ENCODE results near the gene SLC27A6.

DNA sequence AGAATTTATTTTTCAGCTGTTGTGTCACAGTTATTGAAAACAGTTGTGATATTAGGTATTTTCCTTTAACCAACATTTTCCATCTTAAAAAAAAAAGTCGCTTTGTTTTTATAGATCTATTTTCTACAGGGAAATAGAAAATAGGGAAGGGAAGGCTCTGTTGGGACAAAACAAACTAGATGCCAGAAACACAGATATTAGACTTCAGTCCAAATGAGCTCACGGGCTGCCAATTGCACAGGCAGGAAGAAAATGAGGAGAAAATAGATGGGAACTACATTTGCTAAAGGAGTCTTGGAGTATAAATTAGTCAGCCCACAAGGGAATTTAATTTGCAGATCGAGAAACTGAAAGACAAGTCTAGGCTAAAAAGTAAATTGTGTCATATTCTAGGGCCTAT is 107.8 kb downstream of the SLC27A6 start:
- TF ChIP-seq, protein P1, sequence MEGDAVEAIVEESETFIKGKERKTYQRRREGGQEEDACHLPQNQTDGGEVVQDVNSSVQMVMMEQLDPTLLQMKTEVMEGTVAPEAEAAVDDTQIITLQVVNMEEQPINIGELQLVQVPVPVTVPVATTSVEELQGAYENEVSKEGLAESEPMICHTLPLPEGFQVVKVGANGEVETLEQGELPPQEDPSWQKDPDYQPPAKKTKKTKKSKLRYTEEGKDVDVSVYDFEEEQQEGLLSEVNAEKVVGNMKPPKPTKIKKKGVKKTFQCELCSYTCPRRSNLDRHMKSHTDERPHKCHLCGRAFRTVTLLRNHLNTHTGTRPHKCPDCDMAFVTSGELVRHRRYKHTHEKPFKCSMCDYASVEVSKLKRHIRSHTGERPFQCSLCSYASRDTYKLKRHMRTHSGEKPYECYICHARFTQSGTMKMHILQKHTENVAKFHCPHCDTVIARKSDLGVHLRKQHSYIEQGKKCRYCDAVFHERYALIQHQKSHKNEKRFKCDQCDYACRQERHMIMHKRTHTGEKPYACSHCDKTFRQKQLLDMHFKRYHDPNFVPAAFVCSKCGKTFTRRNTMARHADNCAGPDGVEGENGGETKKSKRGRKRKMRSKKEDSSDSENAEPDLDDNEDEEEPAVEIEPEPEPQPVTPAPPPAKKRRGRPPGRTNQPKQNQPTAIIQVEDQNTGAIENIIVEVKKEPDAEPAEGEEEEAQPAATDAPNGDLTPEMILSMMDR (IDR thresholded peaks at IDR 0.05): no peak
- TF ChIP-seq POLR2A (IDR thresholded peaks at IDR 0.05): no peak
